ENCODE measurements around the gene GKN1. TPM values are rescaled to one million over a fixed set of nuclear protein-coding genes. Genes with fewer than 3 reads are reported as not detected.

GKN1 gene
- total and polyA plus RNA-seq, 2 experiments from 2014 or later: not detected

- in situ Hi-C loops (cut with MboI): no loop called here
- peak overlapping the region; percentile 93 for H3K27ac ChIP-seq
- no peaks in the 10 kb centered on the region for H3K9me3 ChIP-seq (ENCODE audit: low read depth)
- no peaks in the 10 kb centered on the region for H3K36me3 ChIP-seq (ENCODE audit: low read depth)
- H3F3A ChIP-seq (ENCODE audit: insufficient read depth): peaks cover 32% of the 10 kb centered on the region
- peaks cover 45% of the 10 kb centered on the region for H3K4me1 ChIP-seq (ENCODE audit: insufficient read depth)
- TF ChIP-seq EZH2phosphoT487 (IDR thresholded peaks at IDR 0.05; ENCODE audit: insufficient read depth, low read depth) (no peak), EZH2 (IDR thresholded peaks at IDR 0.05; ENCODE audit: insufficient read depth, poor library complexity, severe bottlenecking) (no peak)
- H2AFZ ChIP-seq: no peak overlapping the region
- no peaks in the 10 kb centered on the region for H4K20me1 ChIP-seq (ENCODE audit: insufficient read depth)
- H3K79me2 ChIP-seq (ENCODE audit: insufficient read depth): no peaks in the 10 kb centered on the region
- DNase-seq: no peak
- peak overlapping the region; percentile 44; the same call in 1 of the 2 replicates for H3K9ac ChIP-seq
- H3K4me2 ChIP-seq (ENCODE audit: unreplicated experiment): peak overlapping the region; percentile 67
- H3K27me3 ChIP-seq (replicated peaks; ENCODE audit: insufficient read depth): no peaks in the 10 kb centered on the region
- H3K9me2 ChIP-seq (ENCODE audit: insufficient read depth): no peaks in the 10 kb centered on the region; the same call in 1 of the 2 replicates
- WGBS, 2 experiments (ENCODE audit: low coverage in 1 of 2, low lambda C conversion rate in 2 of 2, missing lambda C conversion rate in 2 of 2): 76 to 81% methylated on average over 8 of the region's 8 CpGs
- H3K4me3 ChIP-seq: no peak overlapping the region
Measured at GRCh38 chr2:68970566-68971265, 3.7 kb upstream of the GKN1 start.

DNA sequence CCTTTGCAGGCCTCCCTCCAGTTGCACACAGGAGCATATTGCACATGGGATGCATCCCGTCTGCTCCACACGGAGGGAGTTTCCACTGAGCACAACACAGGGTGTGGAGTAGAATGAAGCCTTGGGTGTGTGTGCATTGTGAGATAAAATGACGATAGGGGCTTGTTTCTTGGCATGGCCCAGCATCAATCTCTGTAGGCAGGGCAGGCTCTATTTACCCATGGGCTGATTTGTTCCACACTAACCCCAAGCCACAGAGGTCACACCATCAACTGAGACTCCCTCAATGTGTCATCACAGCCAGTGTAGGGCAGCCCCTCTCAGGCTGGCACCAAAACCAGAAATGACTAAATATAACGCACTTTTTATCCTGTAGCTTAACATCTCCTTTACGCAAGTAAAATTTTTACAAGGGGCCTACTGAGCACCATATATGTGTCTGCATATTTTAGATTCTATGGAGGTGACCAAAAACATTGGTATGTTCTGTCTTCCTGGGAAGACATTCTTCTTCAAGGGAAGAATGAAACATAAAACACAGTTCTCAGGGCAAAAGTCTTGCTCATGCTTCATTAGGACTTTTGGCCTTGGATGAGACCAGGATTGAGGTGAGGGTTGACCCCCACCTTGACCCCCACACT is 2.7 kb upstream of the GKN1 start:
- no peaks in the 10 kb centered on the region for H3K9me2 ChIP-seq (ENCODE audit: insufficient read depth)
- H2AFZ ChIP-seq: peak overlapping the region; percentile 24
- peak overlapping the region; percentile 93 for H3K27ac ChIP-seq
- 0 out of 2 replicates have a peak overlapping the region, but pooled peaks have one; percentile 1 for H3K4me3 ChIP-seq
- peaks cover 32% of the 10 kb centered on the region for H3F3A ChIP-seq (ENCODE audit: insufficient read depth)
- peaks cover 45% of the 10 kb centered on the region for H3K4me1 ChIP-seq (ENCODE audit: insufficient read depth)
- H3K9me3 ChIP-seq (ENCODE audit: low read depth): no peaks in the 10 kb centered on the region
- H4K20me1 ChIP-seq (ENCODE audit: insufficient read depth): no peaks in the 10 kb centered on the region
- H3K36me3 ChIP-seq (ENCODE audit: low read depth): no peaks in the 10 kb centered on the region
- TF ChIP-seq EZH2 (IDR thresholded peaks at IDR 0.05; ENCODE audit: insufficient read depth, poor library complexity, severe bottlenecking) (no peak), EZH2phosphoT487 (IDR thresholded peaks at IDR 0.05; ENCODE audit: insufficient read depth, low read depth) (no peak)
- H3K4me2 ChIP-seq (ENCODE audit: unreplicated experiment): peak overlapping the region; percentile 67
- in situ Hi-C loops (cut with MboI): no loop called here
- no peaks in the 10 kb centered on the region for H3K27me3 ChIP-seq (replicated peaks; ENCODE audit: insufficient read depth)
- DNase-seq: peak; percentile 95
- H3K9ac ChIP-seq: peak overlapping the region; percentile 56
- WGBS, 2 experiments (ENCODE audit: low coverage in 1 of 2, low lambda C conversion rate in 2 of 2, missing lambda C conversion rate in 2 of 2): 17 to 19% methylated on average over 5 of the region's 5 CpGs
- no peaks in the 10 kb centered on the region for H3K79me2 ChIP-seq (ENCODE audit: insufficient read depth)

GRCh38 chr2:68974946-68975665 is 670 bp downstream of the GKN1 start:
- WGBS, 2 experiments (ENCODE audit: low coverage in 1 of 2, low lambda C conversion rate in 2 of 2, missing lambda C conversion rate in 2 of 2): 51 to 57% methylated on average over 9 of the region's 9 CpGs
- Histone ChIP-seq H3K27me3 (replicated peaks; ENCODE audit: insufficient read depth) (no peaks in the 10 kb centered on the region), H2AFZ (peak overlapping the region; percentile 57; the same call in 1 of the 2 replicates), H3K9me2 (ENCODE audit: insufficient read depth) (no peaks in the 10 kb centered on the region), H3K9me3 (ENCODE audit: low read depth) (no peaks in the 10 kb centered on the region), H3F3A (ENCODE audit: insufficient read depth) (peaks cover 32% of the 10 kb centered on the region), H3K4me1 (ENCODE audit: insufficient read depth) (peaks cover 45% of the 10 kb centered on the region), H3K4me3 (no peak overlapping the region), H3K79me2 (ENCODE audit: insufficient read depth) (no peaks in the 10 kb centered on the region), H3K9ac (no peak overlapping the region), H3K36me3 (ENCODE audit: low read depth) (no peaks in the 10 kb centered on the region), H3K4me2 (ENCODE audit: unreplicated experiment) (no peak overlapping the region), H3K27ac (no peak overlapping the region), H4K20me1 (ENCODE audit: insufficient read depth) (no peaks in the 10 kb centered on the region)
- in situ Hi-C loops (cut with MboI): no loop called here
- TF ChIP-seq EZH2 (IDR thresholded peaks at IDR 0.05; ENCODE audit: insufficient read depth, poor library complexity, severe bottlenecking) (no peak), EZH2phosphoT487 (IDR thresholded peaks at IDR 0.05; ENCODE audit: insufficient read depth, low read depth) (no peak)
- DNase-seq: peak; percentile 54

DNA sequence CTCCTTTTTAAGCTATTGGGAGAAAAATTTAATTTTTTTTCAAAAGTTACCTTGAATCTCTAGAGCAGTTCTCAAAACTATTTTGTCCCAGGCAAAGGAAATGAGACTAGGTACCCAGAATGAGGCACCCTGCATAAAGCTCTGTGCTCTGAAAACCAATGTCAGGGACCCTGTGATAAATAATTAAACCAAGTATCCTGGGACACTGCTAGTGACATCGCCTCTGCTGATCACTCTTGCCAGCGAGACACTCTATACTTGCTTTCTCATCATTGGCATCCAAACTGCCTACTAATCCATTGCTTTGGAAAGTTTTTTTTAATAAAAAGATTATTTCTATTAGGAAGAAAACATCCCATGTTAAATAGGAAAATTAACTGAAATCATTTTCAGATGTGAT is 1.4 kb downstream of the GKN1 start:
- peaks cover 26% of the 10 kb centered on the region for H3F3A ChIP-seq (ENCODE audit: insufficient read depth)
- peaks cover 40% of the 10 kb centered on the region for H3K4me1 ChIP-seq (ENCODE audit: insufficient read depth)
- DNase-seq: no peak
- whole genome bisulfite sequencing, 2 experiments (ENCODE audit: low coverage in 1 of 2, low lambda C conversion rate in 2 of 2, missing lambda C conversion rate in 2 of 2): 92 to 96% methylated on average over 2 of the region's 2 CpGs
- H4K20me1 ChIP-seq (ENCODE audit: insufficient read depth): no peaks in the 10 kb centered on the region
- H3K27me3 ChIP-seq (replicated peaks; ENCODE audit: insufficient read depth): no peaks in the 10 kb centered on the region
- in situ Hi-C loops (cut with MboI): no loop called here
- no peak for TF ChIP-seq EZH2 (IDR thresholded peaks at IDR 0.05; ENCODE audit: insufficient read depth, poor library complexity, severe bottlenecking)
- TF ChIP-seq EZH2phosphoT487 (IDR thresholded peaks at IDR 0.05; ENCODE audit: insufficient read depth, low read depth): no peak
- H2AFZ ChIP-seq: no peak overlapping the region
- H3K9ac ChIP-seq: no peak overlapping the region
- H3K4me2 ChIP-seq (ENCODE audit: unreplicated experiment): no peak overlapping the region
- no peaks in the 10 kb centered on the region for H3K9me3 ChIP-seq (ENCODE audit: low read depth)
- no peaks in the 10 kb centered on the region for H3K36me3 ChIP-seq (ENCODE audit: low read depth)
- H3K79me2 ChIP-seq (ENCODE audit: insufficient read depth): no peaks in the 10 kb centered on the region
- H3K4me3 ChIP-seq: no peak overlapping the region
- no peaks in the 10 kb centered on the region for H3K9me2 ChIP-seq (ENCODE audit: insufficient read depth)
- H3K27ac ChIP-seq: no peak overlapping the region
